ENCODE results near the gene LRRC45. TPM values are rescaled to one million over a fixed set of nuclear protein-coding genes. Genes with fewer than 3 reads are reported as not detected.

The LRRC45 gene
- total and polyA plus RNA-seq, 2 donors (not counting 1 experiment from before 2014, with no cell fraction given): 2.3 to 9.9 TPM

- H3K36me3 ChIP-seq (ENCODE audit: control insufficient read depth, insufficient read depth, low read length): peaks cover 4% of the 10 kb centered on the region
- H3K27me3 ChIP-seq (ENCODE audit: control insufficient read depth, insufficient read depth, low read length): no peaks in the 10 kb centered on the region
- H3K4me1 ChIP-seq (ENCODE audit: control insufficient read depth, extremely low read depth, insufficient read depth, low read length): no peaks in the 10 kb centered on the region
- no peaks in the 10 kb centered on the region for H4K20me1 ChIP-seq (ENCODE audit: control insufficient read depth, extremely low read depth, insufficient read depth, low read length)
- no peak overlapping the region for H3K4me3 ChIP-seq (replicated peaks in 1 of 4; ENCODE audit: control extremely low read depth in 1 of 4, insufficient read depth in 1 of 4, low read depth in 3 of 4, low read length in 4 of 4)
- H3K4me2 ChIP-seq (ENCODE audit: extremely low read depth, insufficient read depth, low read length): no peak overlapping the region
- no peaks in the 10 kb centered on the region for H3K9me3 ChIP-seq (ENCODE audit: control insufficient read depth, insufficient read depth, low read depth, low read length)
- TF ChIP-seq CTCF (conservative IDR thresholded peaks at IDR 0.05 in 1 of 2, IDR thresholded peaks at IDR 0.05 in 1 of 2; ENCODE audit: low read depth in 1 of 2, low read length in 2 of 2): no peak
- no peak for TF ChIP-seq EZH2 (IDR thresholded peaks at IDR 0.05; ENCODE audit: low read length, missing control alignments)
- H3K27ac ChIP-seq (ENCODE audit: insufficient read depth, low read length): no peak overlapping the region
- DNase-seq (ENCODE audit: low read depth in 2 of 2): no peak
- no peak overlapping the region for H2AFZ ChIP-seq (ENCODE audit: low read length)
- H3K79me2 ChIP-seq (ENCODE audit: control insufficient read depth, insufficient read depth, low read length): no peaks in the 10 kb centered on the region
- H3K9ac ChIP-seq (ENCODE audit: insufficient read depth, low read length): no peak overlapping the region
These were observed 8.7 kb upstream of the LRRC45 start for GRCh38 chr17:82014432-82014831.

- H3K4me2 ChIP-seq (ENCODE audit: extremely low read depth, insufficient read depth, low read length): no peak overlapping the region
- H2AFZ ChIP-seq (ENCODE audit: low read length): no peak overlapping the region
- TF ChIP-seq EZH2 (IDR thresholded peaks at IDR 0.05; ENCODE audit: low read length, missing control alignments) (no peak), CTCF (conservative IDR thresholded peaks at IDR 0.05 in 1 of 2, IDR thresholded peaks at IDR 0.05 in 1 of 2; ENCODE audit: low read depth in 1 of 2, low read length in 2 of 2) (no peak)
- DNase-seq (ENCODE audit: low read depth in 2 of 2): no peak
- no peaks in the 10 kb centered on the region for H4K20me1 ChIP-seq (ENCODE audit: control insufficient read depth, extremely low read depth, insufficient read depth, low read length)
- no peaks in the 10 kb centered on the region for H3K79me2 ChIP-seq (ENCODE audit: control insufficient read depth, insufficient read depth, low read length)
- no peak overlapping the region for H3K27ac ChIP-seq (ENCODE audit: insufficient read depth, low read length)
- H3K27me3 ChIP-seq (ENCODE audit: control insufficient read depth, insufficient read depth, low read length): no peaks in the 10 kb centered on the region
- no peaks in the 10 kb centered on the region for H3K9me3 ChIP-seq (ENCODE audit: control insufficient read depth, insufficient read depth, low read depth, low read length)
- no peaks in the 10 kb centered on the region for H3K4me1 ChIP-seq (ENCODE audit: control insufficient read depth, extremely low read depth, insufficient read depth, low read length)
- H3K36me3 ChIP-seq (ENCODE audit: control insufficient read depth, insufficient read depth, low read length): peaks cover 4% of the 10 kb centered on the region
- H3K4me3 ChIP-seq (replicated peaks in 1 of 4; ENCODE audit: control extremely low read depth in 1 of 4, insufficient read depth in 1 of 4, low read depth in 3 of 4, low read length in 4 of 4): no peak overlapping the region
- no peak overlapping the region for H3K9ac ChIP-seq (ENCODE audit: insufficient read depth, low read length)
These were observed 8.2 kb upstream of the LRRC45 start for GRCh38 chr17:82014971-82015310.

GRCh38 chr17:82015311-82015971 lies 7.7 kb upstream of the LRRC45 start:
- H3K4me1 ChIP-seq (ENCODE audit: control insufficient read depth, extremely low read depth, insufficient read depth, low read length): no peaks in the 10 kb centered on the region
- H3K79me2 ChIP-seq (ENCODE audit: control insufficient read depth, insufficient read depth, low read length): no peaks in the 10 kb centered on the region
- H3K9me3 ChIP-seq (ENCODE audit: control insufficient read depth, insufficient read depth, low read depth, low read length): no peaks in the 10 kb centered on the region
- H4K20me1 ChIP-seq (ENCODE audit: control insufficient read depth, extremely low read depth, insufficient read depth, low read length): no peaks in the 10 kb centered on the region
- no peak overlapping the region for H2AFZ ChIP-seq (ENCODE audit: low read length)
- H3K9ac ChIP-seq (ENCODE audit: insufficient read depth, low read length): no peak overlapping the region
- H3K4me3 ChIP-seq (replicated peaks in 1 of 4; ENCODE audit: control extremely low read depth in 1 of 4, insufficient read depth in 1 of 4, low read depth in 3 of 4, low read length in 4 of 4): no peak overlapping the region
- no peak for TF ChIP-seq CTCF (conservative IDR thresholded peaks at IDR 0.05 in 1 of 2, IDR thresholded peaks at IDR 0.05 in 1 of 2; ENCODE audit: low read depth in 1 of 2, low read length in 2 of 2)
- TF ChIP-seq EZH2 (IDR thresholded peaks at IDR 0.05; ENCODE audit: low read length, missing control alignments): no peak
- no peak overlapping the region for H3K27ac ChIP-seq (ENCODE audit: insufficient read depth, low read length)
- peaks cover 4% of the 10 kb centered on the region for H3K36me3 ChIP-seq (ENCODE audit: control insufficient read depth, insufficient read depth, low read length)
- DNase-seq (ENCODE audit: low read depth in 2 of 2): no peak
- H3K27me3 ChIP-seq (ENCODE audit: control insufficient read depth, insufficient read depth, low read length): no peaks in the 10 kb centered on the region
- no peak overlapping the region for H3K4me2 ChIP-seq (ENCODE audit: extremely low read depth, insufficient read depth, low read length)
